Activated CD4-positive, alpha-beta memory T cell treated with anti-CD3 and anti-CD28 coated beads for 36 hours (primary cell): ENCODE data around the gene COPS4. TPM values are rescaled to one million over a fixed set of nuclear protein-coding genes. Genes with fewer than 3 reads are reported as not detected.
"Not testable (repeated sequence)": the region's sequence is repeated elsewhere in the genome, so short reads cannot be mapped to it uniquely, and the experiment has no call there.

Source experiments
- CTCF ChIA-PET: fragments of 350-600 bp; sonication (Branson Sonifier 250); formaldehyde crosslinking; loops from one replicate; lab custom pipeline; 2021; ENCODE audit warnings: antibody characterized with exemption, inconsistent platforms; lab: Charles Lee
- POLR2A ChIA-PET: fragments of 350-600 bp; sonication (Branson Sonifier 250); formaldehyde crosslinking; loops from one replicate; lab custom pipeline; 2021; ENCODE audit warnings: antibody characterized with exemption; lab: Charles Lee
- DNase-seq: peaks from one replicate; pipeline ENCODE4 v3.0.0-alpha.2; 2020
- H3K27ac Mint-ChIP-seq: one replicate; pipeline ENCODE4 v1.8.0; 2021; ENCODE audit warnings: mixed read lengths
- H3K27me3 Mint-ChIP-seq: one replicate; pipeline ENCODE4 v1.8.0; 2021; ENCODE audit warnings: mixed read lengths
- H3K36me3 Mint-ChIP-seq: one replicate; pipeline ENCODE4 v1.8.0; 2021; ENCODE audit warnings: mixed read lengths
- H3K4me1 Mint-ChIP-seq: one replicate; pipeline ENCODE4 v1.8.0; 2021; ENCODE audit warnings: low read depth, mixed read lengths
- H3K4me3 Mint-ChIP-seq: one replicate; pipeline ENCODE4 v1.8.0; 2021; ENCODE audit warnings: mild to moderate bottlenecking, mixed read lengths
- H3K9me3 Mint-ChIP-seq: one replicate; pipeline ENCODE4 v1.8.0; 2021; ENCODE audit warnings: mixed read lengths
- intact Hi-C: fragments of 100-400 bp; cut with micrococcal nuclease; formaldehyde crosslinking; loops from one replicate; pipeline ENCODE4 v1.15.1; 2023
- total RNA-seq, 2 experiments: library from RNA; stranded (reverse); gene quantifications; one replicate each; pipeline ENCODE4 v1.2.3, GENCODE V29; 2021

COPS4 gene
- total RNA-seq, 2 experiments from 2014 or later: 38.5 to 40.6 TPM

DNA sequence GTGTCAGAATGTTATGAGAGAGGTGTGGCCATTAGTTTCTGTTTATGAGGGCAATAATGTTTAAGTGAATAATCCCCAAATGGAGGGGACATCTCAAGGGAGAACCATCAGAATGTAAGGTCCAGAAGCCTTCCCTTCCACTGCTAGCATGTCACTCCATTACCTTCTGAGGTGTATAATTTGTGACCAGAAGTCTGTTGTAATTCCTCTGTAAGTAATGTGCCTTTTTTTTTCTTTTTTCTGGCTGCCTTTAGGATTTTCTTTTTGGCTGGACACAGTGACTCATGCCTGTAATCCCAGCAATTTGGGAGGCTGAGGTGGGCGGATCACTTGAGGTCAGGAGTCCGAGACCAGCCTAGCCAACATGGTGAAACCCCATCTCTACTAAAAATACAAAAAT is 10.8 kb upstream of the COPS4 start:
- intact Hi-C loops: no loop called here
- ChIA-PET CTCF (no interaction called here), POLR2A (no interaction called here)
- peaks cover 8% of the 10 kb centered on the region for H3K4me1 Mint-ChIP-seq
- no peak for DNase-seq
- H3K9me3 Mint-ChIP-seq: peaks cover 12% of the 10 kb centered on the region
- H3K27me3 Mint-ChIP-seq: peaks cover 3% of the 10 kb centered on the region
- peaks cover 1% of the 10 kb centered on the region for H3K36me3 Mint-ChIP-seq
- no peak overlapping the region for H3K4me3 Mint-ChIP-seq
- no peak overlapping the region for H3K27ac Mint-ChIP-seq

DNA sequence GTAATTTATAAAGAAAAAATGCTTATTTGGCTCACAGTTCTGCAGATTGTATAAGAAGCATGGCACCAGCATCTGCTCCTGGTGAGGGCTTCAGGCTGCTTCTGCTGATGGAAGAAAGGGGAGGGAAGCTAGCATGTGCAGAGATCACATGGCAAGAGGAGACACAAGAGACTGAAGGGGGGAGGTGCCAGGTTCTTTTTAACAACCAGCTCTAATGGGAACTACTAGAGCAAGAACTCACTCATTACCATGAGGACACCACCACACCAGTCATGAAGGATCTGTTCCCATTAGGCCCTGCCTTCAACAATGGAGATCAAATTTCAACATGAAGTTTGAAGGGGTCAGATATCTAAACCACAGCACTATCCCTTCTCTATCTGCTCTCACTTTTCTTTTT is 9.4 kb upstream of the COPS4 start:
- Mint-ChIP-seq H3K4me1 (no peaks in the 10 kb centered on the region), H3K27me3 (peaks cover 3% of the 10 kb centered on the region), H3K4me3 (no peak overlapping the region), H3K36me3 (peaks cover 1% of the 10 kb centered on the region), H3K9me3 (peaks cover 12% of the 10 kb centered on the region), H3K27ac (no peak overlapping the region)
- ChIA-PET POLR2A (no interaction called here), CTCF (interaction anchor here (0.9 kb wide), 1 partner anchor 9 kb away, joined by 6 read pairs; the partner anchor contains the start of gene COPS4)
- DNase-seq: no peak
- intact Hi-C loops: no loop called here

DNA sequence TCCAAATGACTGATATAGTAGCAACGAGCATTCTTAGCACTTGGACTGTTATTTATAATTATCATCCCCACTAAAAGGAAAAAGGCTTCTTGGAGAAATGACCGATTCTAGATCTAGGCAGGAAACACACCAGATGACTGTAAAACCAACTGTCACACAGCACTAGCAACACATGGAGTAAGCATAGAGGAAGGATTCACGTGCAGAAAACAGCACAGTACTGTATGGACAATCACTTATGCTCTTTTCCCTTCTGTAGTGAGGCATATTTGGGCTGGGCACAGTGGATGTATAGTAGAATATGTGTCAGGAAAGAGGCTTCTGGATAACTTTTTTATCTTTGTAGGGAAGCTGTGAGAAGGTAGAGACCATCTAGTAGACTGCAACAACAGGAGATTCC is 6.0 kb upstream of the COPS4 start:
- Mint-ChIP-seq H3K36me3 (peaks cover 1% of the 10 kb centered on the region), H3K4me3 (no peak overlapping the region), H3K9me3 (peaks cover 12% of the 10 kb centered on the region), H3K27ac (no peak overlapping the region), H3K27me3 (peaks cover 3% of the 10 kb centered on the region), H3K4me1 (no peaks in the 10 kb centered on the region)
- DNase-seq: no peak
- ChIA-PET CTCF (no interaction called here), POLR2A (no interaction called here)
- intact Hi-C loops: no loop called here

- Mint-ChIP-seq H3K4me1 (no peaks in the 10 kb centered on the region), H3K27me3 (peaks cover 3% of the 10 kb centered on the region), H3K9me3 (peaks cover 8% of the 10 kb centered on the region), H3K4me3 (no peak overlapping the region), H3K36me3 (peaks cover 1% of the 10 kb centered on the region), H3K27ac (no peak overlapping the region)
- intact Hi-C loops: no loop called here
- DNase-seq: no peak
- POLR2A ChIA-PET: no interaction called here
- CTCF ChIA-PET: no interaction called here
Observed at GRCh38 chr4:83029688-83030087, 5.3 kb upstream of the COPS4 start.

GRCh38 chr4:83036991-83037665 is 2.1 kb downstream of the COPS4 start:
- no peak for DNase-seq
- Mint-ChIP-seq H3K4me3 (no peak overlapping the region), H3K27ac (no peak overlapping the region), H3K4me1 (peaks cover 37% of the 10 kb centered on the region), H3K9me3 (no peaks in the 10 kb centered on the region), H3K36me3 (no peaks in the 10 kb centered on the region), H3K27me3 (no peaks in the 10 kb centered on the region)
- ChIA-PET CTCF (interaction anchor here (0.7 to 5.1 kb wide), 8 partner anchors 8 to 245 kb away, joined by 3 to 53 read pairs (median 3); partner anchors contain the start of gene COQ2), POLR2A (interaction anchor here (1.2 kb wide), 1 partner anchor 24 kb away, joined by 3 read pairs; no protein-coding TSS in a partner anchor)
- intact Hi-C loops: no loop called here

DNA sequence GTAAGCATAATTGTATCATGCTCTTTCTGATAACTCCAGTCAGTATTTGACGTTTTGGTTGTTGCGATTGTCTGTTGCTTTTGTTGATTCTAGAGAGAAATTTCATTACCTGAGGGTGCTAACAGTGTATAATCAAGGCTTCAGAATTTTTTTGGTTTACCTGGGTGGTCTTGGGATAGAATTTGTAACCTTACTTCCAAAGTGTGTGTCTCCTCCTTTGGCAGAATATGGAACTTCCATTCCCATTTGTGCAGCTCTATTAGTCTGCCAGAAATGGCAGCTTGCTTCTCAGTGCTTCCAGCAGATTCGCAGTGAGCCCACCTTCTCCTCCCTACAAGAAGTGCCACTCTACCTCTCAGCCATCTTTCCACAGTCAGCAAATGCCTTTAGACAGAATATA is 5.3 kb downstream of the COPS4 start:
- no peaks in the 10 kb centered on the region for H3K9me3 Mint-ChIP-seq
- no peak for DNase-seq
- no peak overlapping the region for H3K4me3 Mint-ChIP-seq
- intact Hi-C loops: no loop called here
- ChIA-PET CTCF (interaction anchor here (0.6 kb wide), 1 partner anchor 449 kb away, joined by 3 read pairs; no protein-coding TSS in a partner anchor), POLR2A (interaction anchor here (0.6 kb wide), 1 partner anchor 12 kb away, joined by 4 read pairs; no protein-coding TSS in a partner anchor)
- H3K27me3 Mint-ChIP-seq: no peaks in the 10 kb centered on the region
- no peak overlapping the region for H3K27ac Mint-ChIP-seq
- peaks cover 49% of the 10 kb centered on the region for H3K4me1 Mint-ChIP-seq
- H3K36me3 Mint-ChIP-seq: no peaks in the 10 kb centered on the region

DNA sequence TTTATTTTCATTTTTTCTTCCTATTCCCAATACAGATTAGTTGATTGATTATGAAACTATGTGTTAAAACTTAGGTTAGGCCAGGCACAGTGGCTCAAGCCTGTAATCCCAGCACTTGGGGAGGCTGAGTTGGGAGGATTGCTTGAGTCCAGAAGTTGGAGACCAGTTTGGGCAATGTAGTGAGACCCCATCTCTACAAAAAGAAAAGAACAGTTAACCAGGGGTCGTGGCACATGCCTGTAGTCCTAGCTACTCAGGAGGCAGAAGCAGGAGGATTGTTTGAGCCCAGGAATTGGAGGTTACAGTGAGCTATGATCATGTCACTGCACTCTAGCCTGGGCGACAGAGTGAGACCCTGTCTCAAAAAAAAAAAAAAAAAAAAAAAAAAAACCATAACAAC is 8.2 kb downstream of the COPS4 start:
- DNase-seq, CTCF ChIA-PET, H3K36me3 Mint-ChIP-seq, H3K4me3 Mint-ChIP-seq, H3K27ac Mint-ChIP-seq, intact Hi-C loops, POLR2A ChIA-PET, H3K27me3 Mint-ChIP-seq, H3K9me3 Mint-ChIP-seq: not testable (repeated sequence)
- H3K4me1 Mint-ChIP-seq: peaks cover 32% of the 10 kb centered on the region

- Mint-ChIP-seq H3K36me3 (no peaks in the 10 kb centered on the region), H3K9me3 (no peaks in the 10 kb centered on the region), H3K4me1 (peaks cover 27% of the 10 kb centered on the region), H3K27me3 (no peaks in the 10 kb centered on the region), H3K4me3 (no peak overlapping the region), H3K27ac (no peak overlapping the region)
- no peak for DNase-seq
- intact Hi-C loops: no loop called here
- ChIA-PET CTCF (no interaction called here), POLR2A (no interaction called here)
Observed at GRCh38 chr4:83043801-83044407, 8.9 kb downstream of the COPS4 start.

DNA sequence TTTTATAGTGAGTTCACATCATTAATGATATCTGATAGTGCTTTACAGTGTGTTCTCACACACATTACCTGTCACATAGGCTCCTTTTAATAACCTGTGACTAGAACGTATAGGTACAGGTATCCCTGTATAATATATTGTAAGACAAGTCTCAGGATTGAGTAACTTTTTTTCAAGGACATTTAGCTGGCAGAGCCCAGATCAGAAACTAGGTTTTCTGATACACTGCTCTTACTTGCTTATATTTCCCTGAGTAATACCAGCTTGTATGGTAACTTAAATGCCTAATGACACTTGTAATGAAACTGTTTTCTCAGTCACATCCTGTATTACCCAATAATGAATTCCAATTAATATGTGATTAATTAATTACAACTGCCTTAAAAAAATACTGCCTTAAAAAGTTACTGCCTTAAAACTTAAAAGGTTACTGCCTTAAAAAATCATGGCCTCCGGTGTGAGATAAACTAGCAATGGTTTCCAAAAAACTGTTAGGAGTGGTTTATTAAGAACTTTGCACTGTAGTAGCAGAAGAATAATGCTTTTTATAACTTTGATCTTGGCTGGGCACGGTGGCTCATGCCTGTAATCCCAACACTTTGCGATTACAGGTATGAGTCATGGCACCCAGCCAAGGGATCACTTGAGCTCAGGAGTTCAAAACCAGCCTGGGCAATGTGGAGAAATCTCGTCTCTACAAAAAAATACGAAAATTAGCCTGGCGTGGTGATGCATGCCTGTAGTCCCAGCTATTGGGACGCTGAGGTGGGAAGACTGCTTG is 11.9 kb downstream of the COPS4 start:
- ChIA-PET POLR2A (no interaction called here), CTCF (interaction anchor here (0.7 to 1.7 kb wide), 5 partner anchors 9 to 213 kb away, joined by 3 to 5 read pairs (median 3); partner anchors contain the start of gene COPS4)
- DNase-seq: no peak
- intact Hi-C loops: no loop called here
- H3K4me3 Mint-ChIP-seq: no peak overlapping the region
- no peaks in the 10 kb centered on the region for H3K9me3 Mint-ChIP-seq
- H3K27me3 Mint-ChIP-seq: no peaks in the 10 kb centered on the region
- H3K36me3 Mint-ChIP-seq: peaks cover 4% of the 10 kb centered on the region
- H3K27ac Mint-ChIP-seq: no peak overlapping the region
- peaks cover 13% of the 10 kb centered on the region for H3K4me1 Mint-ChIP-seq

DNA sequence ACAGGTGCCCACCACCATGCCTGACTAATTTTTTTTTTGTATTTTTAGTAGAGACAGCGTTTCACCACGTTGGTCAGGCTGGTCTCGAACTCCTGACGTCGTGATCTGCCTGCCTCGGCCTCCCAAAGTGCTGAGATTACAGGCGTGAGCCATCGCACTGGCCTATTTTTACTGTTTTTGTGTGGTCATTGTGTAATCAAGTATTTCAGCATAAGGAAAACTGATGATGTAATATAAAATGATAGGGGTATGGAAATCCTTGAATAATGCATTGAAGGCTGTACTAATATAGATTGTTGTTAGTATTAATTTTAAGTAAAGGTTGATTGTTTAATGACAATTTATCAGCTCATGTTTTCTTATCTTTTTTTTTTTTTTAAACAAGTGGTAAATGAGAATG is 13.8 kb downstream of the COPS4 start:
- H3K36me3 Mint-ChIP-seq: peaks cover 12% of the 10 kb centered on the region
- CTCF ChIA-PET, H3K4me3 Mint-ChIP-seq: not testable (repeated sequence)

DNA sequence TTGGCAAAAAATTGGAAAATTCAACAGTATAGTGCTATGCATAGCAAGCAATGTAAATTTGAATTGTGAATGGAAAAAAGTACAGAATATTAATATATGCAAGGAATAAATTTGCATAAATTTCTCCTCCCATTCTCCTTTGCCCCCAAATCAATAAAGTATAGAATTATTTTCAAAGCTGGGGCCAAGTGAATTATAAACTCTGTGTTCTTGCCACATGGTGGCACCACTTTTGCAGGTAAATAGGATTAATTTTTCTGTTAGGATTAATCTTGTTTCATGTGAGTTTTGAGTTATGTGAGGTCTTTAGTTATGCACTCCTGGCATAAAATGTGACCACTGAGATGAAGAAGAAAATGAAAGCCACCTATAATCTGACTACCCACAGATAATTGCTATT is 19.9 kb downstream of the COPS4 start:
- ChIA-PET POLR2A (interaction anchor here (0.6 kb wide), 1 partner anchor 19 kb away, joined by 3 read pairs; no protein-coding TSS in a partner anchor), CTCF (interaction anchor here (0.9 to 3.3 kb wide), 9 partner anchors 16 to 229 kb away, joined by 3 to 13 read pairs (median 4); partner anchors contain the start of genes COPS4 and COQ2)
- Mint-ChIP-seq H3K27me3 (no peaks in the 10 kb centered on the region), H3K36me3 (peaks cover 17% of the 10 kb centered on the region), H3K4me3 (no peak overlapping the region), H3K4me1 (no peaks in the 10 kb centered on the region), H3K9me3 (no peaks in the 10 kb centered on the region), H3K27ac (no peak overlapping the region)
- DNase-seq: no peak
- intact Hi-C loops: no loop called here

More for the DNA sequence above, 13.8 kb downstream of the COPS4 start:
- H3K27me3 Mint-ChIP-seq, H3K4me1 Mint-ChIP-seq, H3K9me3 Mint-ChIP-seq, intact Hi-C loops, POLR2A ChIA-PET, DNase-seq, H3K27ac Mint-ChIP-seq: not testable (repeated sequence)

- H3K27ac Mint-ChIP-seq: no peak overlapping the region
- POLR2A ChIA-PET: no interaction called here
- CTCF ChIA-PET: interaction anchor here (0.8 to 1.6 kb wide), 2 partner anchors 10 to 27 kb away, joined by 3 read pairs; partner anchors contain the start of gene COPS4
- H3K27me3 Mint-ChIP-seq: no peaks in the 10 kb centered on the region
- no peak overlapping the region for H3K4me3 Mint-ChIP-seq
- no peaks in the 10 kb centered on the region for H3K9me3 Mint-ChIP-seq
- intact Hi-C loops: no loop called here
- no peaks in the 10 kb centered on the region for H3K4me1 Mint-ChIP-seq
- H3K36me3 Mint-ChIP-seq: peaks cover 24% of the 10 kb centered on the region
- no peak for DNase-seq
Observed at GRCh38 chr4:83062739-83063138, 27.8 kb downstream of the COPS4 start.
